HG02571 (cell line): Measurements from ENCODE around the gene HABP2.

Experiments used
- ATAC-seq: cut with Tn5 transposase; IDR thresholded peaks from one replicate; pipeline ENCODE4 v1.9.1; 2021; ENCODE audit warnings: mild to moderate bottlenecking, moderate library complexity; ENCODE audit not compliant: unreplicated experiment

The HABP2 gene

GRCh38 chr10:113625461-113626186, 72.8 kb downstream of the HABP2 start:
- ATAC-seq, result no peak

GRCh38 chr10:113626809-113627355, 74.0 kb downstream of the HABP2 start:
- ATAC-seq, result no peak

DNA sequence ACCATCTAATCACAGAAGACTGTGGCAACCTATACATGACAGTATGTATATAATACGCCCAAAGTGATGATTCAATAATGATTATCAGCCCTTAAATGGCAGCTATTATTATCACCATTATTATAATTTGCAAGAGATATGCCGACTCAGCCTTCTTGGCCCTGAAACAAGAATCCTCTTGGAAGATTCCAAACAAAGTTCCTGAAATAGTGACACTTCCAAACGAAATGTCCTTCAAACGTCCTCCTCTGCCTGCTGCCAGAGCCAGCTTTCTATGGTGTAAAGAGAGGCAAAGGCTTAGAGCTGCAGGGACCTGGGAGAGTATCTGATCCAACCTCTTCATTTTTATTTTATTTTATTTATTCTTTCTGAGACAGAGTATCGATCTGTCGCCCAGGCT, 75.0 kb downstream of the HABP2 start:
- ATAC-seq, result no peak

DNA sequence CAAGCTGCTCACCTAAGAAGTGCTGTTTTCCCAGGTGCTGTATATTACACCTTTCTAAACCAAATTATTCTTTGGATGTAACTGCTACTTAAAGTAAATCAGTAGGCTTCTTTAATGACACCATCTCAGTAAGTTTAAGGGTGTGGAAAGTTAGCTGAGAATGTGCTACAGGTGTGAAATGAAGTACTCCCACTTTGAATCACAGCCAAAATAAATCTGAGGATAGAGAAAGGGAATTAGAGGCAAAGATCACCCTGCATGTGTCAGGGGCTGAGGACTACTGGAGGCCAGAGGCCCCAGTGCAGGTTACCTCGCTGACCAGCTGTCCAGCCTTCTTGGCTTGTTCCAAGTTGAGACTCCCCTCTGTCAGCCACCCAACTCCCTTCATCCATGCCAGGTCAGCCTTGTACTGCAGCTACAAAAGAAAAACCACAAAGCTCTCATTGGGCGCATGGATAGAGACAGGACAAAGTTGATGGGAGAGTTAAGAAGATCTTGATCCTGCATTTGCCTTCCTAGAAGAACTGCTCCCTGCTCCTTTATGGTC, 75.8 kb downstream of the HABP2 start:
- no peak for ATAC-seq

DNA sequence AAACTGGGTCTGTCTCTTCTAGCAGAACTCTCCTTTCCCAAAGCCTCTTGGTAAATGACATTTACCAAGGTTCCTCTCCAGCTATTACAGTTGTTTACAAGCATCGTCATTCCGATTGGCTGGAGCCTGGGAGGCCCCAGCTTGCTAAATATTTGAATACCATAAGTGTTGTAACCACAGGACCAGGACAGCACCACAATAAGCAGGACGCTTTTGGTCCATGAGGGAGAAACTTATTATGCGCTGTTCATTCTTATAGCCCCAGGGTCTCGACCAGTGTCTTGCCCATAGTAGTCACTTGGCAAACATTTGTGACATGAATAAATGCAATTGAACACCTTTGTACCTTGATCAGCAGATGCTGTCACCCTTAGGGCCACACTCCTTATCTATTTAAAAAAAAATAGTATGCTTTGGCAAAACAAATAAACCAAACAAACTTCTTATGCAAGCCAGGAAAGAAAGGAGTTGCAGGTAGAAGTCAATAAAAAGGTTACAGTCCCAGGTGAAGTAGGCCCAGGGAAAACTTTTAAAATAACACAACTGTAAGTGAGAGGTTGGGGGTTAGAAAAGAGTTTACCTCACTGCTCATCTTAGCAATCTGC, 78.2 kb downstream of the HABP2 start:
- ATAC-seq, result no peak

GRCh38 chr10:113631684-113632367, 79.0 kb downstream of the HABP2 start:
- ATAC-seq, result no peak
